Measurements from ENCODE around the gene TRIM2. TPM values are rescaled to one million over a fixed set of nuclear protein-coding genes. Genes with fewer than 3 reads are reported as not detected.

Gene TRIM2
- total and polyA plus RNA-seq, 9 donors = 9.5 to 57.5 (median 44.4) TPM

GRCh38 chr4:153281476-153281875, 77.2 kb downstream of the TRIM2 start:
- Histone ChIP-seq H3K36me3 (no peaks in the 10 kb centered on the region), H3K4me1 (ENCODE audit: insufficient read depth) (no peaks in the 10 kb centered on the region), H3K9me3 (no peaks in the 10 kb centered on the region), H3K4me3 (no peak overlapping the region), H3K27me3 (no peaks in the 10 kb centered on the region), H3K27ac (no peak overlapping the region)
- WGBS, 3 donors = 79 to 89% (median 80%) methylated on average over 1 of the region's 1 CpG
- DNase-seq = no peak
- intact Hi-C loops (cut with DNase I) = no loop called here
- TF ChIP-seq, protein P1, sequence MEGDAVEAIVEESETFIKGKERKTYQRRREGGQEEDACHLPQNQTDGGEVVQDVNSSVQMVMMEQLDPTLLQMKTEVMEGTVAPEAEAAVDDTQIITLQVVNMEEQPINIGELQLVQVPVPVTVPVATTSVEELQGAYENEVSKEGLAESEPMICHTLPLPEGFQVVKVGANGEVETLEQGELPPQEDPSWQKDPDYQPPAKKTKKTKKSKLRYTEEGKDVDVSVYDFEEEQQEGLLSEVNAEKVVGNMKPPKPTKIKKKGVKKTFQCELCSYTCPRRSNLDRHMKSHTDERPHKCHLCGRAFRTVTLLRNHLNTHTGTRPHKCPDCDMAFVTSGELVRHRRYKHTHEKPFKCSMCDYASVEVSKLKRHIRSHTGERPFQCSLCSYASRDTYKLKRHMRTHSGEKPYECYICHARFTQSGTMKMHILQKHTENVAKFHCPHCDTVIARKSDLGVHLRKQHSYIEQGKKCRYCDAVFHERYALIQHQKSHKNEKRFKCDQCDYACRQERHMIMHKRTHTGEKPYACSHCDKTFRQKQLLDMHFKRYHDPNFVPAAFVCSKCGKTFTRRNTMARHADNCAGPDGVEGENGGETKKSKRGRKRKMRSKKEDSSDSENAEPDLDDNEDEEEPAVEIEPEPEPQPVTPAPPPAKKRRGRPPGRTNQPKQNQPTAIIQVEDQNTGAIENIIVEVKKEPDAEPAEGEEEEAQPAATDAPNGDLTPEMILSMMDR (IDR thresholded peaks at IDR 0.05) = no peak
- TF ChIP-seq POLR2A (IDR thresholded peaks at IDR 0.05) (no peak), EP300 (IDR thresholded peaks at IDR 0.05) (no peak)

- no peak for DNase-seq
- H3K27me3 ChIP-seq = no peaks in the 10 kb centered on the region
- no peak for TF ChIP-seq EP300 (IDR thresholded peaks at IDR 0.05)
- TF ChIP-seq POLR2A (IDR thresholded peaks at IDR 0.05) = no peak
- TF ChIP-seq, protein P1 (IDR thresholded peaks at IDR 0.05) = no peak
- WGBS, 3 donors = 90 to 98% (median 93%) methylated on average over 4 of the region's 4 CpGs
- no peaks in the 10 kb centered on the region for H3K36me3 ChIP-seq
- no peaks in the 10 kb centered on the region for H3K9me3 ChIP-seq
- no peaks in the 10 kb centered on the region for H3K4me1 ChIP-seq (ENCODE audit: insufficient read depth)
- intact Hi-C loops (cut with DNase I) = no loop called here
- H3K4me3 ChIP-seq = no peak overlapping the region
- no peak overlapping the region for H3K27ac ChIP-seq
These were observed 77.8 kb downstream of the TRIM2 start for GRCh38 chr4:153282023-153282422.

GRCh38 chr4:153283260-153283659, 79.0 kb downstream of the TRIM2 start:
- Histone ChIP-seq H3K9me3 (no peaks in the 10 kb centered on the region), H3K4me3 (no peak overlapping the region), H3K27ac (no peak overlapping the region), H3K27me3 (no peaks in the 10 kb centered on the region), H3K36me3 (no peaks in the 10 kb centered on the region), H3K4me1 (ENCODE audit: insufficient read depth) (no peaks in the 10 kb centered on the region)
- 94 to 98% (median 95%) methylated on average over 3 of the region's 3 CpGs for WGBS, 3 donors
- intact Hi-C loops (cut with DNase I) = no loop called here
- no peak for DNase-seq
- TF ChIP-seq, protein P1 (IDR thresholded peaks at IDR 0.05) = no peak
- TF ChIP-seq POLR2A (IDR thresholded peaks at IDR 0.05) (no peak), EP300 (IDR thresholded peaks at IDR 0.05) (no peak)

- Histone ChIP-seq H3K27me3 (no peaks in the 10 kb centered on the region), H3K36me3 (no peaks in the 10 kb centered on the region), H3K4me3 (no peak overlapping the region), H3K9me3 (no peaks in the 10 kb centered on the region), H3K4me1 (ENCODE audit: insufficient read depth) (no peaks in the 10 kb centered on the region), H3K27ac (no peak overlapping the region)
- TF ChIP-seq, protein P1 (IDR thresholded peaks at IDR 0.05) = no peak
- TF ChIP-seq EP300 (IDR thresholded peaks at IDR 0.05) (no peak), POLR2A (IDR thresholded peaks at IDR 0.05) (no peak)
- WGBS, 3 donors = 91 to 95% (median 93%) methylated on average over 3 of the region's 3 CpGs
- no peak for DNase-seq
- intact Hi-C loops (cut with DNase I) = no loop called here
These were observed 85.9 kb downstream of the TRIM2 start for GRCh38 chr4:153290134-153290533.
